ENCODE data around the gene ARID3A.

The ARID3A gene

GRCh38 chr19:892243-892893 lies 33.5 kb upstream of the ARID3A start:
- DNase-seq = no peak

- DNase-seq = peak; percentile 66
Observed at GRCh38 chr19:892894-893689, 32.7 kb upstream of the ARID3A start, which contains the start of the genes MED16 and RNU6-9. MED16 (minus strand) TSS chr19:893187; CDS start chr19:891131, 2,056 bp downstream. RNU6-9 (plus strand) TSS chr19:893484.

- no peak for DNase-seq
Observed at GRCh38 chr19:896434-896833, 29.4 kb upstream of the ARID3A start.

GRCh38 chr19:896999-897398 lies 28.8 kb upstream of the ARID3A start:
- DNase-seq = no peak

- DNase-seq = no peak
Observed at GRCh38 chr19:897442-898039, 28.3 kb upstream of the ARID3A start.

GRCh38 chr19:898663-899062 lies 27.2 kb upstream of the ARID3A start:
- no peak for DNase-seq

- DNase-seq = no peak
Observed at GRCh38 chr19:899336-900042, 26.3 kb upstream of the ARID3A start.

GRCh38 chr19:900043-900301 lies 25.9 kb upstream of the ARID3A start:
- DNase-seq = no peak

GRCh38 chr19:900302-901111 lies 25.3 kb upstream of the ARID3A start:
- DNase-seq = no peak

- no peak for DNase-seq
Observed at GRCh38 chr19:901216-902092, 24.4 kb upstream of the ARID3A start.

- no peak for DNase-seq
Observed at GRCh38 chr19:902093-902370, 23.8 kb upstream of the ARID3A start.

- no peak for DNase-seq
Observed at GRCh38 chr19:902446-903226, 23.2 kb upstream of the ARID3A start.

GRCh38 chr19:903266-903797 lies 22.5 kb upstream of the ARID3A start:
- DNase-seq = no peak

GRCh38 chr19:904545-904944 lies 21.3 kb upstream of the ARID3A start:
- no peak for DNase-seq

- DNase-seq = no peak
Observed at GRCh38 chr19:906480-906879, 19.4 kb upstream of the ARID3A start.

- DNase-seq = no peak
Observed at GRCh38 chr19:907183-907853, 18.5 kb upstream of the ARID3A start.

GRCh38 chr19:911197-912033 lies 14.4 kb upstream of the ARID3A start:
- no peak for DNase-seq

- no peak for DNase-seq
Observed at GRCh38 chr19:912181-913079, 13.4 kb upstream of the ARID3A start.

All from GF-D8 (cell line).